HG03457 (cell line): Measurements from ENCODE around the gene MYOM1.
"Not testable (repeated sequence)": the region's sequence is repeated elsewhere in the genome, so short reads cannot be mapped to it uniquely, and the experiment has no call there.

Experiments used
- ATAC-seq: cut with Tn5 transposase; IDR thresholded peaks from one replicate; pipeline ENCODE4 v1.9.1; 2021; ENCODE audit warnings: moderate number of reproducible peaks; ENCODE audit not compliant: unreplicated experiment

Gene MYOM1

GRCh38 chr18:3093624-3094337 lies 126.0 kb downstream of the MYOM1 start:
- no peak for ATAC-seq

GRCh38 chr18:3092727-3093126 lies 127.0 kb downstream of the MYOM1 start:
- no peak for ATAC-seq

- no peak for ATAC-seq
These were observed 130.2 kb downstream of the MYOM1 start for GRCh38 chr18:3089579-3089978.

GRCh38 chr18:3088449-3088848 lies 131.3 kb downstream of the MYOM1 start:
- ATAC-seq: no peak

GRCh38 chr18:3086871-3087270 lies 132.9 kb downstream of the MYOM1 start:
- ATAC-seq: no peak

GRCh38 chr18:3085612-3086011 lies 134.2 kb downstream of the MYOM1 start:
- ATAC-seq: no peak

GRCh38 chr18:3084206-3084605 lies 135.6 kb downstream of the MYOM1 start:
- ATAC-seq: no peak

- no peak for ATAC-seq
These were observed 136.0 kb downstream of the MYOM1 start for GRCh38 chr18:3083766-3084165.

- no peak for ATAC-seq
These were observed 138.2 kb downstream of the MYOM1 start for GRCh38 chr18:3081584-3081991.

GRCh38 chr18:3079653-3080052 lies 140.1 kb downstream of the MYOM1 start:
- ATAC-seq: no peak

- no peak for ATAC-seq
These were observed 144.3 kb downstream of the MYOM1 start for GRCh38 chr18:3075491-3075890.

- no peak for ATAC-seq
These were observed 145.7 kb downstream of the MYOM1 start for GRCh38 chr18:3074087-3074486.

GRCh38 chr18:3073353-3073752 lies 146.4 kb downstream of the MYOM1 start:
- ATAC-seq: not testable (repeated sequence)

- no peak for ATAC-seq
These were observed 148.1 kb downstream of the MYOM1 start for GRCh38 chr18:3071676-3072075.

- ATAC-seq: no peak
These were observed 149.9 kb downstream of the MYOM1 start for GRCh38 chr18:3069671-3070433.

- no peak for ATAC-seq
These were observed 152.0 kb downstream of the MYOM1 start for GRCh38 chr18:3067722-3068121.

GRCh38 chr18:3067165-3067661 lies 152.6 kb downstream of the MYOM1 start:
- no peak for ATAC-seq

- no peak for ATAC-seq
These were observed 153.2 kb downstream of the MYOM1 start for GRCh38 chr18:3066341-3067110.

GRCh38 chr18:3063766-3064165 lies 156.0 kb downstream of the MYOM1 start:
- not testable (repeated sequence) for ATAC-seq

- no peak for ATAC-seq
These were observed 156.7 kb downstream of the MYOM1 start for GRCh38 chr18:3062798-3063680.
